ENCODE results near the gene ZNF718.
A peak's percentile ranks its signal among the peaks of the same experiment; 100 is the strongest.
"Not testable (repeated sequence)": the region's sequence is repeated elsewhere in the genome, so short reads cannot be mapped to it uniquely, and the experiment has no call there.

ZNF718 gene

DNA sequence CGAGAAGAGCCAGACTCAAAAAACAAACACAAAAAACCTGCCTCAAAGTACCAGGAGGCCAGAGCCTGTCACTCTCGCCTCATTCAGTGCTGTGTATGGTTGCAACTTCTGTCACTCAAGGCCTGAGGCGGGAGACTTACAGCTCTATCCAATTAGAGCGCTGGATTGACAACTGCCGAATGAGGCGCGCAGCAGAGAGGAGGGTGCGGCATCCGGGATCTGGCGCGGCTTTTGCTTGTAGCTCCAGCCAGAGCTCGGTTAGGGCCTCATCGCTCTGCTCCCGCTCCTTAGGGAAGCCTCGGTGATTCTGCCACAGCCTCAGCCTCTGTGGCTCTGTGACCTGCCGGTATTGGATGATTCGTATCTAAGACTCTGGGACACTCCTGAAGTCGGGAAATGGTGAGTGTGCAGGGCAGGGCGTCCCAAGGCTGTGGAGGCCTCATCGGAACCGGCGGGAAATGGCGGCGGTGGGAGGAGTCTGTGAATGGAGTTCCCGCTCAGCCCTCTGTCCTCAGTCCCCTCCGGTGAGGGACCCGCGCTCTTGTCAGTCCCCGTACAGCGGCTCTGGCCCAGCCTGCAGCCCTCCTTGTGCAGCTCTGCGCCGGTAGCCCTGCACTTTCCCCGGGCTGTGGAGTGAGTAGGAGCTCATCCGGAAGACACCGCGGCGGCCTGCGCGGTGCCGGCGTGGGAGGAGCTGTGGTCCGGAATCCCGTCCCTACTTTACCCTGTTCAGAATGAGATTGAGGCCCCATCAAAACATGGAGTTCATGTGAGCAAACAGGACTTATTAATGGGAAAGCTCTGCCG is at the start of gene ZNF718:
Gene ZNF718 (plus strand): TSS at position 227 of the 807 bp plus-strand sequence. CDS start 170 bp downstream, at position 397.
- DNase-seq = peak; percentile 82

DNA sequence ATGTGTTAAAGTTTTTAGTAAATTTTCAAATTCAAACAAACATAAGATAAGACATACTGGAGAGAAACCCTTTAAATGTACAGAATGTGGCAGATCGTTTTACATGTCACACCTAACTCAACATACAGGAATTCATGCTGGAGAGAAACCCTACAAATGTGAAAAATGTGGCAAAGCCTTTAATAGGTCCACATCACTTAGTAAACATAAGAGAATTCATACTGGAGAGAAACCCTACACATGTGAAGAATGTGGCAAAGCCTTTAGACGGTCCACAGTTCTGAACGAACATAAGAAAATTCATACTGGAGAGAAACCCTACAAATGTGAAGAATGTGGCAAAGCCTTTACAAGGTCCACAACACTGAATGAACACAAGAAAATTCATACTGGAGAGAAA is 38.4 kb upstream of the ZNF718 start:
- no peak for DNase-seq

DNA sequence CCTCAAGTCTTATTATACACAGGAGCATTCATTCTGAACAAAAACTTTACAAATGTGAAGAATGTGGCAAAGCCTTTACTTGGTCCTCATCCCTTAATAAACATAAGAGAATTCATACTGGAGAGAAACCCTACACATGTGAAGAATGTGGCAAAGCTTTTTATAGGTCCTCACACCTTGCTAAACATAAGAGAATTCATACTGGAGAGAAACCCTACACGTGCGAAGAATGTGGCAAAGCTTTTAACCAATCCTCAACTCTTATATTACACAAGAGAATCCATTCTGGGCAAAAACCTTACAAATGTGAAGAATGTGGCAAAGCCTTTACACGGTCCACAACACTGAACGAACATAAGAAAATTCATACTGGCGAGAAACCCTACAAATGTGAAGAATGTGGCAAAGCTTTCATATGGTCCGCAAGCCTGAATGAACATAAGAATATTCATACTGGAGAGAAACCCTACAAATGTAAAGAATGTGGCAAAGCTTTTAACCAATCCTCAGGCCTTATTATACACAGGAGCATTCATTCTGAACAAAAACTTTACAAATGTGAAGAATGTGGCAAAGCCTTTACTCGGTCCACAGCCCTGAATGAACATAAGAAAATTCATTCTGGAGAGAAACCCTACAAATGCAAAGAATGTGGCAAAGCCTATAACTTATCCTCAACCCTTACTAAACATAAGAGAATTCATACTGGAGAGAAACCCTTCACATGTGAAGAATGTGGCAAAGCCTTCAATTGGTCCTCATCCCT is 37.6 kb upstream of the ZNF718 start:
- not testable (repeated sequence) for DNase-seq

DNA sequence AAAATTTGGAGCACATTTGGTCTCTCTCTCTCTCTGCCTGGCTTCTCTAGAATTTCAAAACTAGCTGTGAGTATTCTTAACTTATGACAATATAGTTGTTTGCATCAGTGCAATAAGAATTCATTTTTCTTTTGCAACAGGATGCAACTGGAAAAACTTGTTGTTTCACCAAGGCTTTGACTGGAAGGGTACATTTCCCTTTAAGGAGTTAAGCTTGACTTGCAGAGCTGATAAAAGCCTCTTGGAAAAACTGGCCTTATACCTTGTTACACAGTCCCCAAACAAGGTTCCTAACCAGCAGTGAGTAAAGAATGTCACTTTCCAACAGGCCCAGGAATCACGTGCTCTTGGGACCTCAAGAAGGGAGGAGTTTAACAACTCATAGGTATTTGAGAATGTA is 25.9 kb upstream of the ZNF718 start:
- no peak for DNase-seq

DNA sequence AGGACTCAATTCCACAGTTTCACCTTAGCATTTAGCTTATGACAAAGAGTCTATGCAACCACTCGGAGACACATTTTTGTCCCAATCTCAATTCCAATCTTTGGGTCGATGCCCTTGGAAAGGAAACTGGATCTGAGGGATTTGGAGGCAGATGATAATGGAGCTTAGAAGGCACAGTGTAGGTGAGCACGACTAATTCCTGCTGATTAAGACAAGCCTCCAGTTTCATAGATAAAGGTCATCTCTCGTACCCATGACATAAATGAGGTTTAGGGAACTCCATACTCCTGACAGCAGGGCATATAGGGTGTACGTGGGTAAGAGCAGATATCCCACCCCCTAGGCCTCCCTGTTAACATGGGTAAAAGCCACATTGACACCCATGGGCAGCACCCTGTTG is 24.4 kb upstream of the ZNF718 start:
- DNase-seq = no peak

DNA sequence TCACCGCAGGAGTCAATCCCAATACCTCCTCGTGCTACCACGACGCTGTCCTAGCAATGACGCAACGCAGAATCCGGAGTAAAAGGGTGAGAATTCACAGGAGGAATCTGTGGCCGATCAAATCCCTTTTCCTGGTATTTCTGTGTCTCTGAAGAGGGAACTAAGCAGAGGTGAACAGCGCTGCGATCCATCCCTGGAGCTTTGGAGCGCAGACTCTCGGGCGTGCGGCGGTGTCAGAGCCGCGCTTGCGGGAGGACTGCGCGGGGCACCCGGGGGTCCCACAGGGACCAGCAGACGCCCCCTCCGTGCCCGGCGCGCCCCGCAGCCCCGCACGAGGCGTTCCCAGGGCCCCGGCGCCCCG is 17.2 kb upstream of the ZNF718 start:
- DNase-seq = no peak

DNA sequence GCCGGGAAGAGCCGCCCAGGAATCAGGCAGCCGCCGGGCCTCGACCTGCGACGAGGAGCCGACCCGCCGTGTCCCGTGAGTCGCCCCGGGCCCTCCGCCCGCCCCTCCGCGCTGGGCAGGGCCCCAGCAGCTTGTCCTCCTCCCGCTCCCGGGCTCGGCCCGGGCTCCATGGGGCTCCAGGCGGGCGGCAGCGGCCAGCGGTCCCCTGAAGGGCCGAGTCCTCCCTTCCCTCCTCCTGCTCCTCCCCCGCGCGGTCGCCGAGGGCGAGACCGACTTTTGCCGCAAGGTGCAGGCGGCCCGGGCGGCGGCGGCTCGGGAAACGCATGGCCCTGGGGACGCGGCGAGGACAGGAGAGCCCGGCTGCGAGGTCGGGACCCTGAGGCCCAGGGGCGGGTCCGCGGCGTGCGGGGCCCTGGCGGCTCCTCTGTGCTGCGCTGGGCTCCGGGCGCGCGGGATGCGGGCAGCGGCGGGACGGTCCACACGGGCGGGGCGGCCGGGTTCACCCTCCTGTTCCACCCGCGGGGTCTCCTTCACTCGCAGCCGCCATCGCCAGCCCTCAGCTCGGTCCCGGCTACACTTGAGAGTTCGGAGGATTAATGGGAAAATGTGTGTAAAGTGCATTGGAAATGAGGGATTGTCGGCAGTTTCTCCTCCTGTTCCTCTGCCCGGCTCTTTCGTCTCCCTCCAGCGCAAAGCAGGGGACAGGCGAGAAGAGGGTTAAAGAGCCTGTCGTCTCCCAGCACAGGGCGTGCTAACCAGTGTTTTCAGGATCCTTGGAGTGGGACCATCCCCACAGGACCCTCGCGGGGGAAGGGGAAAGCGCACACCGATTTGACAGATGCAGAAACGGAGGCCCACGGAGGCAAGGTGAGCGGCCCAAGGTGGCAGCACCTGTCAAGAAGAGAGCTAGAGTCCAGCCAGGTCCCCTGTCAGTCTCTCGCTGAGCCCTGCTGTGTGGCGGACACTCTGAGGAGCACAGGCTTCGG is 16.6 kb upstream of the ZNF718 start:
- DNase-seq = no peak

DNA sequence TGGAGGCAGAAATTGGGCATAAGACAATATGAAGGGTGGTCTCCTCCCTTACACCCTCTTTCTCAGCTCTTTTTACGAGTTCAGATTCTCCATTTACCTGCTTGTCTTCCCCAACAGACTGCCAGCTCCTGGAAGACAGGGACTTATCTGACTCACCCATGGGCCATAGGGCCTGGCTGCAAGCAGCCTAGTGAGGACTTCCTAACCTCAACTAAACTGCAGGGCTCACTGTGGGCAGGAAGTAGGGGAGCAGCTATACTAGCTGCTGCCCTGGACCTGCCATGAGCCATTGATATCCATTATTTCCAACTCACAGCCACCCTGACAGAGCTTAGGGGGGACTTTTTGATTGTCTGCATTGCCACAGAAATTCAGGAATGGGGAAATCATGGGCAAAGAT is 11.5 kb upstream of the ZNF718 start:
- DNase-seq = no peak

DNA sequence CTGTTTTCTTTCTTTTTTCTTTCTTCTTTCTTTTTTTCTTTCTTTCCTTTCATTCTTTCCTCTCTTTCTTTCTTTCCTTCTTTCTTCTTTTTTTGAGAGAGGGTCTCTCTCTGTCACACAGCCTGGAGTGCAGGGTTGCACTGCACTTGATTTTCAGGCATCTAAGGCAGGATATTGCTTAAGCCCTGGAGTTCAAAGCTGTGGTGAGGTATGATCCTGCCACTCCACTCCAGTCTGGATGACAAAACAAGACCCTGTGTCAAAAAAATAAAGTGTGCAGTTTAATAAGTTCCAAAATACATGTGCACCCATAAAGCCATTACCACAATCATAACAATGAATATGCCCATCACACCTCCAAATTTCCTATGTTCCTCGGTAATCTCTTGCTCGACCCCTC is 10.6 kb upstream of the ZNF718 start:
- no peak for DNase-seq

DNA sequence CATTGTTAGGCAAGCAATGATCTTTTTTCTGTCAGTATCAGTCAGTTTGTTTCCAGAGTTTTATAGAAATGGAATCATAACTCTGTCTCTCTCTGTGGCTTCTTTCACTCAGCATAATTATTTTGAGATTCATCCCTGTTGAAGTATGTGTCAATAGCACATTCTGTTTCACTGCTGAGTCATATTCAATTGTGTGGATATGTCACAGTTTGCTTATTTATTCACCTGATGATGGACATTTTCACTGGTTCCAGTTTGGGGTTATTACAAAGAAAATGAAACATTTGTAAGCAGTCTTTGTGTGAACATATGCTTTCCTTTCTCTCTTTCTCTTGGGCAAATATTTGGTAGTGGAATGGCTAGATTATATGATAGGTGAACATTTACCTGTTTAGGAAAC is 10.2 kb upstream of the ZNF718 start:
- DNase-seq = no peak

DNA sequence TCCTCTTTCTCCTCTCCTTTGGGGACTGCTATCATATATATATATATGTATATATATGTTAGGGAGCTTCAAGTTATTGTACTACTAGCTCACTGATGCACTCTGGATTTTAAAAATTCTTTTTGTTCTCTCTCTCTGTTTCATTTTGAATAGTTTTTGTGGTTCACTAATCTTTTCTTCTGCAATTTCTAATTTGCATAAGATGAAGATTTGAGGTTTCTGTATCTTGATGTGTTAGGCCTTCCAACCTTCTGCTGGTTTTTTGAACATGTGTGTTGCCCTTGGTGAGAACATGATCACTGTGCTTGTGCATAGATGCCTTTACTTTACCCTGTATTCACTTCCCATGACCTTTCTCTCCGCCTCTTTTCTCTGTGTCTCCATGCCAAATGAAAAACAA is 7.8 kb upstream of the ZNF718 start:
- no peak for DNase-seq

DNA sequence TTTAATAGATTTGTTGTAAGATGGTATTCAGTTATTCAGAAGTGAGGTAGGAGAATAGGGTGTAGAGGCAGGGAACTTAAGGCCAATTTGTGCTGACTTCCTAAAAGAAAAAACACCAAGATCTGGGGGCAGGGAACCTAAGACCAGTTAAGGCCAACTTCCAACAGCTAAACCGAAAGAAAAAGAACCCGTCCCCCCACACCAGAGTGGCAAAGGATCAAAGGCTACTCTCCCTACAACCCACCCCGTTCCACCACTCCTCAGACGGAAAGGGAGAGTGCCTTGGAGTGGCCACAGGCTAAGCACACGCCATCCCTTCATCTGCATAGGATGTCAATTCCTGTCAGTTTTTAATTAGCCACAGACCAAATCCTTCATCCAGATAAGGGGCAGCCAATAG is 3.7 kb upstream of the ZNF718 start:
- no peak for DNase-seq

DNA sequence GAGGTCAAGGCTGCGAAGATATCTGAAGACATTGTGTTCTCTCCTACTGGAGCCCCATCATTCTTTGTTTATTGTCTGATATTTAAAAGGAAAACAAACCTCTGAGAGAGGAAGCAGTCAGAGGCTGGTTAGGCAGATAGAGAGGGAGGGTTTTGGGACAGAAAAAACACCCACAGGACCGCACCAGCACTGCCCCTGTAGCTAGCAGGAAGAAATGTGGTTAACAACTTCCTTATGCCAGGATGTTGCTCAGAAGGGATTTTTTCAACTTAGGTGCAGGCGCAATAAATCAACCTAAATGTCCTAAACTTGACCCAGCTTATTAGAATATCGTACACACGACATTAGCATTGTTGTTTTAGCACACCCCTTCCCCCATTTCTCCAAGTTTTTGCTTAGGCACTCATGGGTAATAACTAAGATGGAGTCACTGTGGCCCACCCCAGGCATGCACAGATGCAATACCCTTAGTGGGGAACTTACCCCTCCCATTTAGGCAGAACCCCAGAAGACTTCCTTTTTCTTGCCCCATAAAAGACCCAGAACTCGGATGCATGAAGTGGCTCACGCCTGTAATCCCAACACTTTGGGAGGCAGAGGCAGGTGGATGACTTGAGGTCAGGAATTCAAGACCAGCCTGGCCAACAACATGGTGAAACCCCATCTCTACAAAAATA is 2.8 kb upstream of the ZNF718 start:
- DNase-seq = no peak

DNA sequence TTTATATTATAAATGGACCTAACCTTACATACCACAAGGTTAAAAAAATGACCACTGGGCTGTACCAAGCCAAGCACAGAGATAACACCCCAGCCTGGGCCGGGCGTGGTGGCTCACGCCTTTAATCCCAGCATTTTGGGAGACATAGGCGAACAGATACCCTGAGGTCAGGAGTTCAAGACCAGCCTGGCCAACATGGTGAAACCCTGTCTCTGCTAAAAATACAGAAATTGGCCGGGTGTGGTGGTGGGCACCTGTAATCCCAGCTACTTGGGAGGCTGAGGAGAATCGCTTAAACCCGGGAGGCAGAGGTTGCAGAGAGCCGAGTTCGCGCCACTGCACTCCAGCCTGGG is 403 bp upstream of the ZNF718 start:
- not testable (repeated sequence) for DNase-seq

DNA sequence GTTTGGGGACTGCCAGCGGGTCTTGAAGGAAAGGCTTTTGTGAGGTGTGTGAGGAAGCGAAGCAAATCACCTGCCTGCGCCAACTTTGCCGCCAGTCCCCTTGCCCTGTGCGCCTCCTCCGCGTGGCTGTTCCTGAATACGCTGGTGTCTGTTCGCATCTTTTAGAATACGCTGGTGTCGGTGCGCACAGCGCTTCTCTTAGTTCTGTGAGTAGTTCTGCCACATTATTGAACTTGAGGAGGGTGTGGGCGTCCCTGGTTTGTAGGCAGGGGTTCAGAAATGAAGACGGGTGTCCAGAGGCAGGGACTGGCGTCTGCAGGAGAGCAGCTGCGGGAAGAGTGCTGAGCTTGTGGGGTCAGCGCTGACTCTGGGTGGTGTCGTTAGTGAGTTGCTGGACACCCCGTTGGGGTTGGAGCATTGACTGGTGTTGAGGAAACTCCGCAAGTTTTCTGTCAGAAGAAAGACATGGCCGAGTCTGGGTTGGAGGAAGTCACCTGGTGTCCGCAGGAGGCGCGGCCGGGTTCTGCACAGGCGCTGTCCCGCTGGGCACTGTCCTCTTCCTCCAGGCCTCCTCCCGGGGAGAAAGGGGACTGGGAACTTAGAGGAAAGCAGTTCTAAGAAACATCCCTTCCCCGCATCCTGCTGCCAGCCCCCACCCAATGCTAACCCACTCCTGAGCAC is 930 bp downstream of the ZNF718 start:
- no peak for DNase-seq

DNA sequence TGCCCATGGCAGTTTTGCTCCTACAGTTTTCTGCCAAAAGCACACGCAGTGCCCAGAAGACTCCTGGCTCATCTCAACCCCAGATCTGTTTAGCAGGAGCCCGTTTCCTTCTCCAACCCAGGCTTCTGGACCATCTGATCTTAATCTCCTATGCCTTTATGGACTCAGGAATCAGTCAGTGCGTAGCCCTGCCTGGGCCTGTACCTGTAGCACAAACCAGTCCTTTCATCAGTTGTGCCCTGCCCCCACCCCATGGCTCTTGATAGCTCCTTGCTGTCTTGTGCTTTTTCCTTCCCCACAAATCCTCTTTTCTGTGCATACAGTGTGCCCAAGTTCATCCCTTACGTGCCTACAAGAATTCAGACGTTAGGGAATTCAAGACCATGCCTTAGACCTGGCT is 1.5 kb downstream of the ZNF718 start:
- DNase-seq = no peak

DNA sequence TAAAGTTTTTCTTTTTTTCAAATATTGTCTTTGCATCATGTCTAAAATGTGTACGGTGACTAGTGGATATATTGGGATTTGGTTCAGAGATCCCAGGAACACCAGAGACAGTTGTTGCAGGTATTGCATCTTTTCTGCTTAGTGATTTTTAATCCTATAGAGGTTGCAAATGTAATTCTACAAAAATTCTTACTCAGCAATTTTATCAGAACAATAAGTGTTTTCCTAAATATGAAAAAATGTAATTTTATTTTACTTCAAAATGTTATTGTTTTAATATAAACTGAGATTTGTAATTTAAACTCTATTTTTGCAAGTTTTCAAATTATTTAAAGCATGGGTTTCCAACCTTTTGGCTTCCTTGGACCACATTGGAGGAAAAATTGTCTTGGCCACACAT is 8.2 kb downstream of the ZNF718 start:
- no peak for DNase-seq

DNA sequence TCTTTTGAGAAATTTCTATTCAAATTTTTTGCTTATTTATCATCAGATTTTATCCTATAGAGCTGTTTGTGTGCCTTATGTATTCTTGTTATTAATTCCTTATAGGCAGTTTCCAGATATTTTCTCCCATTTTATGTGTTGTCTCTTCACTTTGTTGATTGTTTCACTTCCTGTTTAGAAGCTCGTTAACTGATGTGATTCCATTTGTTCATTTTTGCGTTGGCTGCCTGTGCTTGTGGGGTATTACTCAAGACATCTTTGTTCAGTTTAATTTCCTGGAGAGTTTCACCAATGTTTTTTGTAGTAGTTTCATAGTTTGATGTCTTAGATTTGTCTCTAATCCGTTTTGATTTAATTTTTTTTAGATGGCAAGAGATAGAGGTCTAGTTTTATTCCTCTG is 14.6 kb downstream of the ZNF718 start:
- no peak for DNase-seq

DNA sequence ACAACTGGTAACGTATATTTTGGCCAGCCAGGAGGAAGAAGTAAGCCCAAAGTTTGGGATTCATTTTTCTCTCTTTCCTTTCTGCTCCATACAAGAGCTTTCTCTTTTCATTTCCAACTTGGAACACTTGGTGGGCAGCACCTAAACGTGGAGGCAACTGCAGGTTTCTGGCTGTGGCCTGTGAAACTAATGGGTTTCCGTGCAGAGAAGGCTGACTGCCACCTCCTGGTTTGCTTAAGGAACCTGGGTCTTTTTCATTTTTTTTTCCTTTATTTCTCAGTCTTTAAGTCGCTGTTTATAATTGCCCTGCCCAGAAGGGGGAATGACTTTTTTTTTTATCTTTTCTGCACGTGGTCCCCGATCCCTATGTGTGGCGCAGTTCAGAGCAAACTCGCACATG is 15.4 kb downstream of the ZNF718 start:
- no peak for DNase-seq

DNA sequence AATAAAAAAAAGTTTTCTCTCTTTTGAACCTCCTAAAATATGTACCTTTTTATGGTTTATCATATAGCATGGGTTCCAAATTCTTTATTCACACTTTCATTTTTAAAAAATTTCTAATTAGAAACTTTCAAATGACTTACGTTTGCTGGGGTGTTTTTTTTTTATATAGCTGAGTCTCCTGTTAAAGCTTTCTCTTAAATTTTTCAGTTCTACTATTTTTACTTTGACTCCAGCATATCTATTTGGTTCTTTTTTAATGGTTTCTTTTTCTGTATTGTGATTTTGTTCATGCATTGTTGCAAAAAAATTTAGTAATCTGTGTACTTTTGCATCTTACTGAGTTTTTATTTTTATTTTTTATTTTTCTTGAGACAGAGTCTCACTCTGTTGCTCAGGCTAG is 22.3 kb downstream of the ZNF718 start:
- DNase-seq = no peak

DNA sequence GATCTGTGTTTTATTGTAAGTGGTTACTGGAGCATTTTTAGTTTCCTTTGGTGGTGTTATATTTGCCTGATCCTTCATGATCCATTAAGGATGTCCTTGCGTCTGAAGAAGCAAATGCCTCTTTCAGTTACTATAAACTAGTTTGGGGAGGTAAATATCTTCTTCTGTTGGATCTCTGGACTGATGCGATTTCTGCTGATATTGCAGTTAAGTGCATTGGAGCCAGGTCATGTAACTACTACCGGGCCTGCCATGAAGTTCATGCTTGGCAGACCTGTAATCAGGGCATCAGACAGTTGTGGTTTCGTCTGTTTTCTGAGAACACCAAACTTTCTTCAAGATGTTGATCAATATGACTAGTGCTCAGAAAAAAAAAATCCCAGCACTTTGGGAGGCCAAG is 22.9 kb downstream of the ZNF718 start:
- no peak for DNase-seq
